ELR (cell line): Measurements from ENCODE around the gene PRKG2.

Source experiments
- DNase-seq: peaks from one replicate; pipeline ENCODE4 v3.0.0-alpha.2; 2015; ENCODE audit warnings: low read depth

The PRKG2 gene

DNA sequence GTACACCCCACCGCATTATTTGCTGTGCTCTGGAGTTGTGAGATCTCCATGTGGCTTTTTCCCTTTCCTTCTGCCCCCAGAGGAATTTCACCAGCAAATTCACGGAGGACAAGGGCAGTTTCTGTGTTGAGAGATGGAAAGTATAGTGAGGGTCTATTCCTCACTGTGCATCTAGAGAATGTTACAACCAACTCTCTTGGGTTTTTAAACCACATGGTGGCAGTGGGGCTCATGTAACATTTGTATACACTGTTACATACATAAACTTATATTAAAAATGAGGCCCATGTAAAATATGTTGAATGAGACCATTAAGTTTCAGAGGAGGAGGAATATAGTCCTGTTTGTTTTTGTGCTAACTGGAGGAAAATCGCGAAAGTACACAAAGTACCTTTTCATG is 909 bp upstream of the PRKG2 start:
- no peak for DNase-seq

GRCh38 chr4:81214144-81214880 is 710 bp downstream of the PRKG2 start:
- no peak for DNase-seq

- DNase-seq = no peak
These were observed 1.4 kb downstream of the PRKG2 start for GRCh38 chr4:81213671-81214070.

GRCh38 chr4:81211956-81212355 is 3.1 kb downstream of the PRKG2 start:
- no peak for DNase-seq

GRCh38 chr4:81207828-81208227 is 7.2 kb downstream of the PRKG2 start:
- DNase-seq = peak; percentile 15

DNA sequence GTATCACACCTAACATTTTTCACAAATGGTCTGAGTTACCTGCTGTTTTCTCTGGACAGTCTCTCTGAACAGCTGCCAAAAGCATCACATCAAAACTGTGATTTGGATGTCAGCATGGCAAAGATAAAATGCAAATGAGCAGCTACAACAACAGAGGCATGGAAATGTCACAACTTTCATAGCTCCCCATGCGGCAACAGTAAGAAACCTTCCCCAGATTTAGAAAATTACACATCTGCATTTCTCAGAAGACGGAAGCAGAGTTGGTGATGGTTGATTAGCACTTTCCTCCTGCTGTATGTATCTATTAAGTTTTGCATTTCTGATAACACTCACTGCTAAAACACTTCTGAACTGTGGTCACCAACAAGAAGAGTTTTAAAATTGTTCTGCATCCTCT is 9.7 kb downstream of the PRKG2 start:
- no peak for DNase-seq

GRCh38 chr4:81204571-81204970 is 10.5 kb downstream of the PRKG2 start:
- no peak for DNase-seq

DNA sequence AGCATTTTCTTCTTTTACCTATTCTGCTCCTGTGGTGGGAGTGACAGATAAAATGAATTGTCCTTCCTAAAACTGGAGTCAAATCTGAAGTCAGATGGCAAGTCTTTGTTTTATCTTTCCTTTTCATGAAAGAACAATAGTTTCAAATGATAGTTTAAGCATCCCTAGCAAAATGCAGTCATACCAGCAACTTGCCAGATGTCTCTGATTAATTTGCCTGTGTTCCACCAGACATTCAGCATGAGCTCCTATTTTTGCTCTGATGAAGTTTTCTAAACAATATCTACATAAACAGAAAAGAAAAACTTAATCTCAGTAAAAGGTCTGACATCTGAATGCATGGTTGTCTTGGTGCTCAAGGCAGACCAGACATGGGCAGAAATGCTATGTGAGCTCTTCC is 15.2 kb downstream of the PRKG2 start:
- DNase-seq = no peak

DNA sequence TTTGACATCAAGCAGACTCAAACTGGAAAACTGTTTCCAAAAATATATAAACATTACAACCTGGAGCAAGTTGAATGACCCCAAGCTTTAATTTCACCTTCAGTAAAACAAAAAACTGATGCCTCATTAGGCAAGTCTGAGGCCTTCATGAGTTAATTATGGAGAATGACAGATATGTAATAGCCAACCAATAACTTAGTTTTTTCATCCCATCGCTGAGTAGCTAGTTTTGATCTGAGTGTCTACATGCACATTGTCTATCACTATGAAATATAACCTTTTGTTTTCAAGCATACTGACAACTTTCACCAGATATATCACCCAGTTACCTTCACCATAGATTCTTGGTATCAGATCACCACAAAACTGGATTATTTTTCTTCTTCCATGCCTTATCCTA is 16.4 kb downstream of the PRKG2 start:
- no peak for DNase-seq

DNA sequence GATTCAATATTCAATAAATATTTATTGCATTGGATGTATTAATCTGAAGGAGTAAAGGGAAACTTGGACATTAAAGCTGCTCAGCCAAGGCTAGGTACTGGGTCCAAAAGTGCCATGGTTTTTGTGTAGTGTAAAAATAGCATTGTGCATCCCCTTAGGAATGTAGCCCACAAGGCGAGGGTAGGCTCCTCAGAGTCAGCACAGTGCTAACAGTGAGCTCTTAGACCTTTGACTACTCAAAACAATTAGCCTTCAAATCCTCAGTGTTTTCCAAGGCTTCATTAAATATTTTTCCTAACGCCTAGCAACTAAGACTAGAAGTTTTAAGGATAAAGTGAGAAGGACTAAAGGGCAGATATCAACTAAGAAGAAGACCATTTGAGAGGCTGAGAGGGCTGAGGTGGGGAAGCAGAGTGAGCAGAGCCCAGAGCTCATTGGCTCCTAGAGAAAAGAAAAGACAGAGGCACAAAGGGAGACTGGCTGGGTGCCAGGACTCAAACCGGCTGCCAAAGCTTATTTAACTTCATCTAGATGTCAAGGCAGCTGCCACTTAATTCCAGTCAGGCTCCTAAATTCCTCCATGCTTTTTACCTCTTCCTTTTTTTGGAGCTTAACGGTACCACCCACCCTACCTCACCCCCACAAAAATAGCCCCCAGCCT is 17.0 kb downstream of the PRKG2 start:
- DNase-seq = no peak

- no peak for DNase-seq
These were observed 18.8 kb downstream of the PRKG2 start for GRCh38 chr4:81196126-81196650.

DNA sequence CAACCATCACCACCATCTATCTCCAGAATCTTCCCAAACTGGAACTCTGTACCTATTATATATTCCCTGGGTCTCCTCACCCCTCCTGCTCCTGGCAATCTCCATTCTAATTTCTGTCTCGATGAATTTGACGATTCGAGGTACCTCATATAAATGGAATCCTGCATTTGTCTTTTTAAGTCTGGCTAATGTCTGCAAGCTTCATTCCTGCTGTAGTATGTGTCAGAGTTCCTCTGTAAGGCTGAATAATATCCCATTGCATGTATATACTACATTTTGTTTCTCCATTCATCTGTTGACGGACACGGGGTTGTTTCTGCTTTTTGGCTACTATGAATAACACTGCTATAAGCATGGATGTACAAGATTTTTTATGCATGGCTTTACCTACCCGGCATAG is 19.5 kb downstream of the PRKG2 start:
- no peak for DNase-seq

DNA sequence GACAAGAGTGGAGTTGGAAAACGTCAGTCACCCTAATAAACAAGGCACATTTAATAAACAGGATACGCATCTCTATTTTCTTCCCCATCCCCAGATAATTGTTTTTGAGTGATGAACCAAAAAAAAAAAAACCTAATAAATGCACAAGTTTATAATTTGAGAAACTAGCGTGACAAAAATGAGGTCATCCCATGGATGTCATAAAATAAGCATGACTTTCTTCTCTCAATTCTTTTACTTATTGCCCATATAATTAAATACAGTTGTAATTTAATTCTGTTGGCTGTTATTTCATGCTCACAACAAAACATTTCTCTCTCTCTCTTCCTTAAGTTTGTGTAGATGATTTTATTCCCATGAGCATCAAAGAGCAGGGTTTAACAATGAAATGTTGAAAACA is 20.7 kb downstream of the PRKG2 start:
- no peak for DNase-seq

DNA sequence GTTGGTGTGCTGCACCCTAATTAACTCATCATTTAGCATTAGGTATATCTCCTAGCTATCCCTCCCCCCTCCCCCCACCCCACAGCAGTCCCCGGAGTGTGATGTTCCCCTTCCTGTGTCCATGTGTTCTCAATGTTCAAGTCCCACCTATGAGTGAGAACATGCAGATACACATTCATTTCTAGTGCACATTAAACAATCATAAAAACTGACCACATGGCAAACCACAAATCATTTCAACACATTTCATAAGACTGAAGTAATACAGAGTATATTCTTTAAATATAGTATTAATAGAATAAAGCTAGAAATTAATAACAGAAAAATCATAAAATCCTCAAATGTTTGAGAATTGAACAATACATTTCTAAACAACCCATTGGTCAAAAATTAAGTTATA is 34.1 kb downstream of the PRKG2 start:
- DNase-seq = no peak

DNA sequence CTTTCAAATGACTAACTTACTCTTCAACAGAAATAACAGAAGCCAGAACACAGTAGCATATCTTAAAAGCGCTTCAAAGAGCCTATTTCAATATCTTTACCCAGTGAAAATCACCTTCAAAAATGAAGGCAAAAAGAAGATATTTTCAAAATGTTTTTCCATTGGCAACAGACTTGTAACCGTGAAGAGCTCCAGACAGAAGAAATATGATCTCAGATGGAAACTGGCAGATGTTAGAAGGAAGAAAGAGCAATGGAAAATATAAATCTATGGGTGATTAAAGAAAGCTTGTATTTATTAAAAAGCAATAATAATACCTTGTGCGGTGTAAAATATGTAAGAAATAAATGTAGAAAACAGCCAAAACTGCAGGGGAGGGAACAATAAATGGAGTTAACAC is 35.7 kb downstream of the PRKG2 start:
- no peak for DNase-seq

DNA sequence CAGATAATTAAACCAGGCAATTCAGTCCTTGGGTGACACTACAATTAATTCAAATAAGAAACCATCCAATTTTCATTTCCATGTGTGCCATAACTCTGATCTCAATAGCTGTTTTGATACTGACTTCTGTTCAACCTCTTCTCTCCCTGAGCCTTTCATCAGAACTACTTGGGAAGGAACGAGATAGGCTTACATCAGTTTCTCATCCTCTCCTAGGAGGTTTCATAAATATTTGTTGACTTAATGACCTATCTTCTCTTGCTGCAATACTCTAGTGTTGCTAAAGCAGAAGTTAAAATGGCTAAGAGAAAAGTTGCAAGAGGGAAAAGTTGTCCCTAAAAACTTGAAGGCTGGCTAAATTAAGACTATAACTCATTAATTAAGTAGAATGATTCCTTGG is 41.8 kb downstream of the PRKG2 start:
- DNase-seq = no peak

- no peak for DNase-seq
These were observed 48.4 kb downstream of the PRKG2 start for GRCh38 chr4:81166458-81167160.

GRCh38 chr4:81165861-81166430 is 49.1 kb downstream of the PRKG2 start:
- DNase-seq = no peak

DNA sequence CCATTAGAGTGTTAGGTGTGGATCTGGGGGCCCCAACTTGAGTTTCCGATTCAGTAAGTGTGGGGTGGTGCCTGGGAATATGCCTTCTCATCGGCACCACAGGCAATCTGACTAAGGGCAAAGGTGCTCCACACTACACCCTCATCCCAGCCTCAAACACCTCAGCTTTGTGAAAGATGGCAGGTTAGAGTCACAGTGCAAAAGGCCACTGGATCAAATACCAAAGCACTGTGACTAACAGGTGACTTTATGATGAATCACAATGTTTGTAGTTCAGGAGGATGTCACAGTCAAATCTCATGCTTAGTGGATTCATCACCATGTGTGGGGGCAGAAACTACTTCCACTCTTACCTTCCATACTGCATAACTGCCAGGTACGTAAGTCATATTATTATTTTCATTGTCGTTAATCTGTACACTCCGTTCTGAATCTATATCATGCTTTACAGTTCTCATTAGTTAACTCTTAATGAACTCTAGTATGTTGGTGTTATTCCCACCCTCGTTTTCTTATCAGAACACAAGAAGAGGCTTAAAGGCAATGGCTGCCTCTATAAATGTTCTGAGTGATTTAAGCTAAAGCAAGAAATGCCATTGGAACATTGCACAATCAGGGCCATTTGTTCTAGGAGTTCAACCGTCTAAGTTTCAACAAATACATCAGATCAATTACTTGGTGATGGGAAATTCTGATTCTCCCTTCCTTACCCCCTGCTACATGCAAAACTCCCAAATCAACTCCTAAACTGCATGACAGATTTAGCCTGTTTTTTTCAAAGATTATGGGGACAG is 50.2 kb downstream of the PRKG2 start:
- DNase-seq = peak; percentile 47

- DNase-seq = no peak
These were observed 50.9 kb downstream of the PRKG2 start for GRCh38 chr4:81164126-81164525.

GRCh38 chr4:81162752-81163458 is 52.1 kb downstream of the PRKG2 start:
- DNase-seq = no peak
